EL (cell line): ENCODE data around the gene GSTA1.

Experiments
- DNase-seq: peaks from one replicate; pipeline ENCODE4 v3.0.0-alpha.2; 2016

GSTA1 gene

GRCh38 chr6:52753137-52753536, 50.5 kb downstream of the GSTA1 start:
- peak; percentile 52 for DNase-seq

- no peak for DNase-seq
These were observed 51.3 kb downstream of the GSTA1 start for GRCh38 chr6:52752310-52752709.

GRCh38 chr6:52749556-52750152, 54.0 kb downstream of the GSTA1 start:
- no peak for DNase-seq

DNA sequence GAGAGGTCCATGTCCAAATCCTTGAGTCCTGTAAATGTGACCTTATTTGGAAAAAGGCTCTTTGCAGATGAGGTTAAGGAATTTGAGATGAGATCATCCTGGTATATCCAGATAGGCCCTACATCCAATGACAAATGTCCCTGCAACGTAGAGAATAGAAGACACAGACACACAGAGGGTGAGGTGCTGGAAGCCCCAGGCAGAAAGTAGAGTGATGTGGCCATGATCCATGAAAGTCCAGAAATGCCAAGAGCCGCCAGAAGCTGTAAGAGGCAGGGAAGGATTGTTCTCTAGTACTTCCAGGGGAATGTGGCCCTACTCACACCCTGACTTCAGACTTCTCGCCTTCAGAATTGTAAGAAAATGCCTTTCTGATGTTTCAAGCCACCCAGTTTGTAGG, 56.3 kb downstream of the GSTA1 start:
- peak; percentile 92 for DNase-seq

GRCh38 chr6:52746213-52746612, 57.4 kb downstream of the GSTA1 start:
- no peak for DNase-seq

DNA sequence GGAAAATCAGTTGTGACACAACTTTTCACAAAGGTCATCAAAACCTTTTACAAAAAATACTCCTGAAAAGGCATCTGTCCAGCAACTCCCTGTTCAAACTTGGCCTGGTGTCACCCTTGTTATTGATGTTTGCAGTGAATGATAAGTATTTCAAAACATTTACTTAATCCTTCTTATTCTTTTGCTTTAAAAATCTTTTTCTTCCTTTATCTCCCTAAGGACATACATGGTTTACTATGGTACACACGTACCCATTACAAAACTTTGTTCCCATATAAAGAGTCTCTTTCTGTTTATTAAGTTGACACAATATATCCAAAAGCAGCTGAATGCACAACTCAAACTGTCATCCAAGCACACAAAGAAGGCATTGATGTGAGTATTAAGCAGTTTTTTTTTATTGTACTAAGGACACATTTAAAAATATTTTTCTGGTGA, 57.8 kb downstream of the GSTA1 start:
- no peak for DNase-seq

DNA sequence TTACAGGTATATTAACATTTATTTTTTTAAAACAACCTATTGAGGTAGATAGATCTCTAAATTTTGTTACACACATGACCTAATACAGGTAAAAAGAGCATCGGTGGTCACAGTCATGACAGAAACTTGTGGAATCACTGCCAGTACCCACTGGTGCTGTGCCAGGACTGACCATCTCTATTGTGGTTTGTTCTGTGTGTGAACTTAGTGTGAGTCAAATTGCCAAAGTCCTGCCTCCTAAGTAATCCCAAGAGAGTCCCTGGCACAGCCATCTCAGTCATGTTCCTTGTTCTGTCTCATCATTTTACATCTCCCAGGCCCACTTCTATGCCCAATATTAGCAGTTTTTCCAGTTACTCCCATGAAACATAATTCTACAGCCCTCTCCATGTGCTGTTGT, 61.7 kb downstream of the GSTA1 start:
- DNase-seq, result peak; percentile 45
